HFFc6 (cell line): Measurements from ENCODE around the gene SLC16A11. TPM values are rescaled to one million over a fixed set of nuclear protein-coding genes. Genes with fewer than 3 reads are reported as not detected.
"Not testable (repeated sequence)": the region's sequence is repeated elsewhere in the genome, so short reads cannot be mapped to it uniquely, and the experiment has no call there.

ENCODE experiments used
- DNase-seq: peaks from one replicate; pipeline ENCODE4 v3.0.0-alpha.2; 2018
- H3K27ac Mint-ChIP-seq: 2 replicates; pipeline ENCODE4 v1.8.0; 2020; ENCODE audit warnings: mild to moderate bottlenecking, mixed read lengths
- H3K27me3 Mint-ChIP-seq: 2 replicates; pipeline ENCODE4 v1.8.0; 2021; ENCODE audit warnings: mild to moderate bottlenecking, moderate library complexity, mixed read lengths; ENCODE audit not compliant: insufficient read depth
- H3K36me3 Mint-ChIP-seq: 2 replicates; pipeline ENCODE4 v1.8.0; 2021; ENCODE audit warnings: low read depth, mixed read lengths
- H3K4me1 Mint-ChIP-seq: 2 replicates; pipeline ENCODE4 v1.8.0; 2020; ENCODE audit warnings: low read depth, mixed read lengths
- H3K4me3 Mint-ChIP-seq: 2 replicates; pipeline ENCODE4 v1.8.0; 2020; ENCODE audit warnings: mild to moderate bottlenecking, moderate library complexity, mixed read lengths
- H3K9me3 Mint-ChIP-seq: 2 replicates; pipeline ENCODE4 v1.8.0; 2020; ENCODE audit warnings: mild to moderate bottlenecking, mixed read lengths
- total RNA-seq, 6 experiments: library from RNA; stranded (reverse); fragmentation: NEBNext Ultra II Directional; extraction: Animal tissue kit (Norgen Biotek cat#: 25700); gene quantifications; 2 replicates in 1 of 6; 3 replicates in 5 of 6; pipeline ENCODE4 v1.2.3, GENCODE V29; 2021
- TF ChIP-seq, protein P1 (sequence below): fragments of 200-600 bp; sonication (generic); IDR thresholded peaks from 2 replicates; pipeline ENCODE4 v1.5.0; 2021; ENCODE audit warnings: antibody characterized with exemption, mild to moderate bottlenecking

SLC16A11 gene
- total RNA-seq, 6 experiments from 2014 or later = not detected

DNA sequence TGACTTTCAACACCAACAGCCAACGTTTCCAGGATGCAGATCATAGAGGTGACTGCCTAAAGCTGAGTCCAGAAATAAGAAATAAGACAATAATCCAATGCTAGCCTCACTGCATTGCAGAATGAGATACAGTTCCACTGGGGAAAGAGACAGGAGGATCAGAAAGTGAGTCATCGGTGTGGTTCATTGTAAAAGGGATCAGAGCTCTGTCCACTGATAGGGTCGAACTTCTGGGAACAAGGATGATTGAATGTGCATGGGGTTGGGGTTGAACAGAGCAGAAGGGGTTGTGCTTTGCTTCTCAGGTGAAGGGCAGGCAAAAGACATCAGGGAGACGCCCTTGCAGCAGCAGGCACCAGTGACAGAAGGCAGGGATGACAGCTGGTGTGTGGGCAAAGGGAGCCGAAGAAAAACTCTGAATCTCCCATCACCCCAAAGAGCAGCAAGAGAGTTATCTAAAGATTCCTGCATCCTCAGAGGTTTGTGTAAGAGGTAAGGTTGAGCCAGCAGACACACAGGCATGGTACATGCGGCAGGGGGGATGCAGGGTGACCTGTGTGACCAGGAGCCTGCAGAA is 19.7 kb upstream of the SLC16A11 start:
- Mint-ChIP-seq H3K9me3 (peaks cover 10% of the 10 kb centered on the region), H3K4me1 (peaks cover 18% of the 10 kb centered on the region), H3K4me3 (no peak overlapping the region), H3K36me3 (peaks cover 8% of the 10 kb centered on the region), H3K27me3 (peaks cover 29% of the 10 kb centered on the region), H3K27ac (no peak overlapping the region)
- DNase-seq = no peak
- TF ChIP-seq, protein P1, sequence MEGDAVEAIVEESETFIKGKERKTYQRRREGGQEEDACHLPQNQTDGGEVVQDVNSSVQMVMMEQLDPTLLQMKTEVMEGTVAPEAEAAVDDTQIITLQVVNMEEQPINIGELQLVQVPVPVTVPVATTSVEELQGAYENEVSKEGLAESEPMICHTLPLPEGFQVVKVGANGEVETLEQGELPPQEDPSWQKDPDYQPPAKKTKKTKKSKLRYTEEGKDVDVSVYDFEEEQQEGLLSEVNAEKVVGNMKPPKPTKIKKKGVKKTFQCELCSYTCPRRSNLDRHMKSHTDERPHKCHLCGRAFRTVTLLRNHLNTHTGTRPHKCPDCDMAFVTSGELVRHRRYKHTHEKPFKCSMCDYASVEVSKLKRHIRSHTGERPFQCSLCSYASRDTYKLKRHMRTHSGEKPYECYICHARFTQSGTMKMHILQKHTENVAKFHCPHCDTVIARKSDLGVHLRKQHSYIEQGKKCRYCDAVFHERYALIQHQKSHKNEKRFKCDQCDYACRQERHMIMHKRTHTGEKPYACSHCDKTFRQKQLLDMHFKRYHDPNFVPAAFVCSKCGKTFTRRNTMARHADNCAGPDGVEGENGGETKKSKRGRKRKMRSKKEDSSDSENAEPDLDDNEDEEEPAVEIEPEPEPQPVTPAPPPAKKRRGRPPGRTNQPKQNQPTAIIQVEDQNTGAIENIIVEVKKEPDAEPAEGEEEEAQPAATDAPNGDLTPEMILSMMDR = no peak

DNA sequence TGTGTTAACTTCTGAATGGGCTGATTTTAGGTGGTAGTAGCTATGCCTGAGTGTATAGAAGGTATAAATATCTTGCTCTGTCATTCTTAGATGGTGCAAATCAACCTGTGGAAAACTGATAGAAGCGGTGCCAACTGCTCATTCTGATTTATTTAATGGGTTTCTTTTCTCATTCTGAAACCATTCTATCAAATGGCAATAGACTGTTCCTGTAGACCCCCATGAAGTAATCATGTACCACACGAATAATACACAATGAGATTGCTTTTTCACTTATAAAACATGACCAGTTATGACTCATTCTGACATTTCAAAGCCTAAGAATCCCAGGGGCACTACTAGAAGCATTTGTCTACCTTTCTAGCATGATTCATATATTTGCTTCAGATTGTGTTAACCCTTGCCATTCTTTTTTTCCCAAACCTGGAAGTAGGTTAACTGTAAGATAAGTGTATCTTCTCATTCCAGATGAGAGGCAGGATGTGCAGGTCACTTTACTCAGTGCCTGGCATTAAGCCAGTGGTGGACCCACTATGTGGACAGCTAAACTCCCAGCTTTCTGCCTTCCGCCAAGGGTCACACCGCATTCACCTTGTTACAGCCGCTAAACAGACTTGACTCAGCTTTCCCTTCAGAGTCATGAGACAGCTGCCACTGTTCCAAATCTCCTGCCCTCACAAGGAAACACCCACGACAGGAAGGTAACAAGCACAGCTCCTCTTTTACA is 16.4 kb upstream of the SLC16A11 start:
- Mint-ChIP-seq H3K27ac (no peak overlapping the region), H3K4me1 (peaks cover 25% of the 10 kb centered on the region), H3K27me3 (peaks cover 30% of the 10 kb centered on the region), H3K9me3 (no peaks in the 10 kb centered on the region), H3K4me3 (no peak overlapping the region), H3K36me3 (no peaks in the 10 kb centered on the region)
- DNase-seq = peak; percentile 51
- TF ChIP-seq, protein P1 = no peak

DNA sequence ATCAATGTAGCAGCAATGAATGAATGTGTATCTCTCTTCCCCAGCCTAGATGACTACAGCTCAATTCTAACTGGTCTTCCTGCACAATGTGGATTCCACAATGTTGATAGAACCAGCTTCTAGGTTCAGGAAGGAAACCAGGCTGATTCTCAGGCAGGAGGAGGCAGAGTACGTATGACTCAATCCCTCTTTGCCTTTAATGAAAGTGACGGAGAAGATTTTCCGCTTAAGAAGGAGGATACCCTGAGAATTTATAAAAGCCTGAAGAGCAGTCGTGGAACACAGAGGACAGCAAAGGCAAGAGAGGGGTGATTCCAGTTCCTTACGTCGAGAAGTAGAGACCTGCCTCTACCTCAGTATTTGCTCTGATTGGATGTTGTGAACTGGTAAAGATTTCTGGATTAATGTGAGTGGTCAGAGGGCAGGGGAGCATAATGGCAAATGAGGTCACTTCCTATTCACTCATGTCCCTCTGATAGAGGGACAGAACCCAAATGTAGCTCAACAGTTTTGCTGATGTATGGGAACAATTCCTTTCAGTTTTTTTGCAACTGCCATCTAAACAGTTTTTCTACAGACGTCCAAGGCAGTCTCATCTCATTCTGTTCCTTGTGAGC is 15.0 kb upstream of the SLC16A11 start:
- peaks cover 32% of the 10 kb centered on the region for H3K27me3 Mint-ChIP-seq
- TF ChIP-seq, protein P1 = no peak
- no peaks in the 10 kb centered on the region for H3K36me3 Mint-ChIP-seq
- H3K9me3 Mint-ChIP-seq = no peaks in the 10 kb centered on the region
- DNase-seq = no peak
- peaks cover 25% of the 10 kb centered on the region for H3K4me1 Mint-ChIP-seq
- no peak overlapping the region for H3K27ac Mint-ChIP-seq
- no peak overlapping the region for H3K4me3 Mint-ChIP-seq

DNA sequence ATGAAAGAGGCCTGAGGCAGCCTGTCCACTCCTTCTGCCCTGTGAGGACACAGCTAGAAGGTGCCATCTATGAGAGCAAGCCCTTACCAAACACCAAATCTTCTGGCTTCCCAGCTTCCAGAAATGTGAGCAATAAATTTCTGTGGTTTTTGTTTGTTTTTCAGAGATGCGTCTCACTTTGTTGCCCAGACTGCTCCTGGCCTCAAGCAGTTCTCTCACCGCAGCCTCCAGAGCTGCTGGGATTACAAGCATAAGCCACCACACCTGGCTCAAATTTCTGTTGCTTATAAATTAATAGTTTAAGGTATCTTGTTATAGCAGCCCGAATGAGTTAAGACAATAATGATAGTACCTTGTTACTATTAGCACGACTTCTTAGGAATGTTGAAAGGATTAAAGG is 12.5 kb upstream of the SLC16A11 start:
- no peak overlapping the region for H3K4me3 Mint-ChIP-seq
- no peaks in the 10 kb centered on the region for H3K9me3 Mint-ChIP-seq
- no peak overlapping the region for H3K27ac Mint-ChIP-seq

DNA sequence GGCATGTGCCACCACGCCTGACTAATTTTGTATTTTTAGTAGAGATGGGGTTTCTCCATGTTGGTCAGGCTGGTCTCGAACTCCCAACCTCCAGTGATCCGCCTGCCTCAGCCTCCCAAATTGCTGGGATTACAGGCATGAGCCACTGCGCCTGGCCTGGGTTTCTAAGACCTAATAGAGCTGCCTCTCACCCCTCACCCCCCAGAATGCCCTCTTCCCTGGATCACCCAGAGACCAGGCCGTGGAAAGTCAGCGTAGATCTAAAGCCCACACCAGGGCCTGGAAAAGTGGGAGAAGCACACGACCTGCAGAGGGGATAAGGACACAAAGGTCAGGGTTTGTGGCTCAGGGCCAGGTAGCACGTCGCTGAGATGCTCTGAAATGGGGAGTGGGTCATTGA is 6.7 kb upstream of the SLC16A11 start:
- H3K36me3 Mint-ChIP-seq = not testable (repeated sequence)
- peaks cover 24% of the 10 kb centered on the region for H3K4me1 Mint-ChIP-seq

More for the DNA sequence above, 12.5 kb upstream of the SLC16A11 start:
- DNase-seq = peak; percentile 40
- peaks cover 25% of the 10 kb centered on the region for H3K4me1 Mint-ChIP-seq
- no peaks in the 10 kb centered on the region for H3K36me3 Mint-ChIP-seq
- TF ChIP-seq, protein P1 = no peak
- peaks cover 30% of the 10 kb centered on the region for H3K27me3 Mint-ChIP-seq

DNA sequence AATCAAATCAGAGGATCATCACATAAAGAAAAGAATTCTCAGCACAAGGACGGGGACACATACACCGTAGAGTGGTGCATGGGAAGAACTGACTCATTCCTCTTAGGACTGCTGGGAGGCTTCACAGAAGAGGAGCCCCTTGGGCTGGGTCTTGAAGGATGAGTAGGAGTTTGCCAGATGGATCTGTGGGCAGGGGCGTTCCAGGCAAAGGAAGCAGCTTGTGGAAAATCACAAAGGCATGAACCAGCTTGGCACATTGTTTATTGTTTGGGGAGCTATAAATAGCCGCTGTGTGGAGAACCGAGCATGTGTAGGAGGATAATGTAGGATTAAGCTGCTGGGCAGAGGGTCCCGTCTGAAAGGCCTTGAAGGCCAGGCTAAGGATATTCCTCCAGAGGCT is 5.1 kb upstream of the SLC16A11 start:
- DNase-seq = no peak
- H3K27ac Mint-ChIP-seq = no peak overlapping the region
- TF ChIP-seq, protein P1 = no peak
- no peaks in the 10 kb centered on the region for H3K9me3 Mint-ChIP-seq
- H3K36me3 Mint-ChIP-seq = no peaks in the 10 kb centered on the region
- peaks cover 24% of the 10 kb centered on the region for H3K4me1 Mint-ChIP-seq
- peaks cover 18% of the 10 kb centered on the region for H3K27me3 Mint-ChIP-seq
- no peak overlapping the region for H3K4me3 Mint-ChIP-seq

More for the DNA sequence above, 6.7 kb upstream of the SLC16A11 start:
- H3K4me3 Mint-ChIP-seq, H3K27ac Mint-ChIP-seq, DNase-seq, H3K9me3 Mint-ChIP-seq: not testable (repeated sequence)
- H3K27me3 Mint-ChIP-seq = peaks cover 24% of the 10 kb centered on the region
